WTC11 (cell line): ENCODE results near the gene ZNF566. TPM values are rescaled to one million over a fixed set of nuclear protein-coding genes. Genes with fewer than 3 reads are reported as not detected.

Experiments used
- ATAC-seq: fragments of 200-7000 bp; cut with Tn5 transposase; 2 replicates; pipeline ENCODE4 v1.10.0; 2021; ENCODE audit warnings: mild to moderate bottlenecking, moderate library complexity
- CTCF ChIA-PET: fragments of 300-600 bp; sonication (Branson Sonifier 250); formaldehyde crosslinking; loops from one replicate; lab custom pipeline; 2021; ENCODE audit warnings: antibody characterized with exemption; lab: Charles Lee
- POLR2A ChIA-PET: fragments of 350-600 bp; sonication (Branson Sonifier 250); formaldehyde crosslinking; loops from one replicate; lab custom pipeline; 2021; ENCODE audit warnings: antibody characterized with exemption; lab: Charles Lee
- DNase-seq: peaks from one replicate; pipeline ENCODE4 v3.0.0; 2021; ENCODE audit warnings: low spot score
- H3K27ac Mint-ChIP-seq: 2 replicates; pipeline ENCODE4 v1.8.0; 2021; ENCODE audit warnings: mixed read lengths
- H3K27me3 Mint-ChIP-seq: 2 replicates; pipeline ENCODE4 v1.8.0; 2021; ENCODE audit warnings: low read depth, mild to moderate bottlenecking, moderate library complexity, mixed read lengths
- H3K36me3 Mint-ChIP-seq: 2 replicates; pipeline ENCODE4 v1.8.0; 2021; ENCODE audit warnings: mixed read lengths
- H3K4me1 Mint-ChIP-seq: 2 replicates; pipeline ENCODE4 v1.8.0; 2022; ENCODE audit warnings: mixed read lengths
- H3K4me3 Mint-ChIP-seq: 2 replicates; pipeline ENCODE4 v1.8.0; 2021; ENCODE audit warnings: mild to moderate bottlenecking, moderate library complexity, mixed read lengths
- H3K9me3 Mint-ChIP-seq: 2 replicates; pipeline ENCODE4 v1.8.0; 2021; ENCODE audit warnings: mixed read lengths
- ELF4 ChIP-seq: sonication (generic); formaldehyde crosslinking; IDR thresholded peaks from 2 replicates; pipeline ENCODE4 v1.8.1; 2022; ENCODE audit warnings: low read depth, mild to moderate bottlenecking, moderate library complexity, missing genetic modification reagents
- GTF2I ChIP-seq: fragments of 250-450 bp; sonication (Bioruptor Pico); conservative IDR thresholded peaks from 2 replicates; pipeline ENCODE4 v1.4.0; 2021; ENCODE audit warnings: mild to moderate bottlenecking
- JAZF1 ChIP-seq: fragments of 250-450 bp; sonication (Bioruptor Pico); IDR thresholded peaks from 2 replicates; pipeline ENCODE4 v1.9.0; 2021; ENCODE audit warnings: moderate library complexity, mild to moderate bottlenecking, inconsistent platforms
- KAT7 ChIP-seq: sonication (generic); formaldehyde crosslinking; IDR thresholded peaks from 2 replicates; pipeline ENCODE4 v1.8.1; 2023; ENCODE audit warnings: missing genetic modification reagents, mild to moderate bottlenecking, borderline replicate concordance
- MYBL2 ChIP-seq: sonication (generic); formaldehyde crosslinking; IDR thresholded peaks from 2 replicates; pipeline ENCODE4 v1.8.1; 2023; ENCODE audit warnings: mild to moderate bottlenecking, moderate library complexity, missing genetic modification reagents
- RORB ChIP-seq: fragments of 250-450 bp; sonication (Bioruptor Pico); IDR thresholded peaks from 2 replicates; pipeline ENCODE4 v1.9.0; 2021; ENCODE audit warnings: mild to moderate bottlenecking
- TCF7 ChIP-seq: sonication (generic); formaldehyde crosslinking; IDR thresholded peaks from 2 replicates; pipeline ENCODE4 v1.8.0; 2022; ENCODE audit warnings: mild to moderate bottlenecking, low read depth, missing genetic modification reagents, moderate library complexity
- TEAD4 ChIP-seq: sonication (generic); formaldehyde crosslinking; IDR thresholded peaks from 2 replicates; pipeline ENCODE4 v1.8.0; 2022; ENCODE audit warnings: mild to moderate bottlenecking, missing genetic modification reagents
- ZNF263 ChIP-seq: sonication (generic); formaldehyde crosslinking; IDR thresholded peaks from 2 replicates; pipeline ENCODE4 v1.8.1; 2022; ENCODE audit warnings: low read depth, mild to moderate bottlenecking, moderate library complexity, missing genetic modification reagents
- ZNF671 ChIP-seq: fragments of 250-450 bp; sonication (Bioruptor Pico); IDR thresholded peaks from 2 replicates; pipeline ENCODE4 v1.8.0; 2021; ENCODE audit warnings: mild to moderate bottlenecking
- total RNA-seq: library from RNA; stranded (reverse); gene quantifications from 3 replicates; pipeline ENCODE4 v1.2.3, GENCODE V29; 2021
- TF ChIP-seq, protein P1 (sequence below): sonication (generic); formaldehyde crosslinking; conservative IDR thresholded peaks from 2 replicates; pipeline ENCODE4 v1.8.1; 2023; ENCODE audit warnings: mild to moderate bottlenecking, low read depth, missing genetic modification reagents, moderate library complexity
- TF ChIP-seq, protein P2 (sequence below): fragments of 250-450 bp; sonication (Bioruptor Pico); conservative IDR thresholded peaks from 2 replicates; pipeline ENCODE4 v1.9.0; 2021; ENCODE audit warnings: mild to moderate bottlenecking
- TF ChIP-seq, protein P3 (sequence below): sonication (generic); formaldehyde crosslinking; conservative IDR thresholded peaks from 2 replicates; pipeline ENCODE4 v1.8.1; 2022; ENCODE audit warnings: mild to moderate bottlenecking, missing genetic modification reagents
- TF ChIP-seq, protein P4 (sequence below): sonication (generic); formaldehyde crosslinking; IDR thresholded peaks from 2 replicates; pipeline ENCODE4 v1.8.0; 2023; ENCODE audit warnings: missing genetic modification reagents, mild to moderate bottlenecking, borderline replicate concordance
- TF ChIP-seq, protein P5 (sequence below): sonication (generic); formaldehyde crosslinking; IDR thresholded peaks from 2 replicates; pipeline ENCODE4 v1.8.1; 2022; ENCODE audit warnings: mild to moderate bottlenecking, missing genetic modification reagents, moderate library complexity, borderline replicate concordance
- TF ChIP-seq, protein P6 (sequence below): sonication (generic); formaldehyde crosslinking; IDR thresholded peaks from 2 replicates; pipeline ENCODE4 v1.8.1; 2023; ENCODE audit warnings: mild to moderate bottlenecking, missing genetic modification reagents, borderline replicate concordance
- TF ChIP-seq, protein P7 (sequence below): sonication (generic); formaldehyde crosslinking; IDR thresholded peaks from 2 replicates; pipeline ENCODE4 v1.8.0; 2022; ENCODE audit warnings: mild to moderate bottlenecking, missing genetic modification reagents
- TF ChIP-seq, protein P8 (sequence below): fragments of 250-450 bp; sonication (Bioruptor Pico); IDR thresholded peaks from 2 replicates; pipeline ENCODE4 v1.8.0; 2021; ENCODE audit warnings: mild to moderate bottlenecking

Gene ZNF566
- total RNA-seq, 1 experiment from 2014 or later = 10.5 TPM

DNA sequence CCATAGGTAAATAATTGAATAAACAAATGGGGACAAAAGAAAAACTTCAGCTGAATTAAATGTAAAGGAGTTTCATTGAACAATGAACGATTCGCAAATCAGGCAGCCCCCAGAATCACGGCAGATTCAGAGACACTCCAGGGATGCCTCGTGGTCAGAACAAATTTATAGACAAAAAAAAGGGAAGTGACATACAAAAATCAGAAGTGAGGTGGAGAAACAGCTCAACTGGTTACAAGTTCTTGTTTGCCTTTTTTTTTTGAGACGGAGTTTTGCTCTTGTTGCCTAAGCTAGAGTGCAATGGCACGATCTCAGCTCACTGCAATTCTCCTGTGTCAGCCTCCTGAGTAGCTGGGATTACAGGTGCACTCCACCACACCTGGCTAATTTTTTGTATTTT is 5.7 kb downstream of the ZNF566 start (continued):
- TF ChIP-seq, protein P1, sequence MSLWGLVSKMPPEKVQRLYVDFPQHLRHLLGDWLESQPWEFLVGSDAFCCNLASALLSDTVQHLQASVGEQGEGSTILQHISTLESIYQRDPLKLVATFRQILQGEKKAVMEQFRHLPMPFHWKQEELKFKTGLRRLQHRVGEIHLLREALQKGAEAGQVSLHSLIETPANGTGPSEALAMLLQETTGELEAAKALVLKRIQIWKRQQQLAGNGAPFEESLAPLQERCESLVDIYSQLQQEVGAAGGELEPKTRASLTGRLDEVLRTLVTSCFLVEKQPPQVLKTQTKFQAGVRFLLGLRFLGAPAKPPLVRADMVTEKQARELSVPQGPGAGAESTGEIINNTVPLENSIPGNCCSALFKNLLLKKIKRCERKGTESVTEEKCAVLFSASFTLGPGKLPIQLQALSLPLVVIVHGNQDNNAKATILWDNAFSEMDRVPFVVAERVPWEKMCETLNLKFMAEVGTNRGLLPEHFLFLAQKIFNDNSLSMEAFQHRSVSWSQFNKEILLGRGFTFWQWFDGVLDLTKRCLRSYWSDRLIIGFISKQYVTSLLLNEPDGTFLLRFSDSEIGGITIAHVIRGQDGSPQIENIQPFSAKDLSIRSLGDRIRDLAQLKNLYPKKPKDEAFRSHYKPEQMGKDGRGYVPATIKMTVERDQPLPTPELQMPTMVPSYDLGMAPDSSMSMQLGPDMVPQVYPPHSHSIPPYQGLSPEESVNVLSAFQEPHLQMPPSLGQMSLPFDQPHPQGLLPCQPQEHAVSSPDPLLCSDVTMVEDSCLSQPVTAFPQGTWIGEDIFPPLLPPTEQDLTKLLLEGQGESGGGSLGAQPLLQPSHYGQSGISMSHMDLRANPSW = no peak
- TF ChIP-seq RORB = no peak
- TF ChIP-seq, protein P2, sequence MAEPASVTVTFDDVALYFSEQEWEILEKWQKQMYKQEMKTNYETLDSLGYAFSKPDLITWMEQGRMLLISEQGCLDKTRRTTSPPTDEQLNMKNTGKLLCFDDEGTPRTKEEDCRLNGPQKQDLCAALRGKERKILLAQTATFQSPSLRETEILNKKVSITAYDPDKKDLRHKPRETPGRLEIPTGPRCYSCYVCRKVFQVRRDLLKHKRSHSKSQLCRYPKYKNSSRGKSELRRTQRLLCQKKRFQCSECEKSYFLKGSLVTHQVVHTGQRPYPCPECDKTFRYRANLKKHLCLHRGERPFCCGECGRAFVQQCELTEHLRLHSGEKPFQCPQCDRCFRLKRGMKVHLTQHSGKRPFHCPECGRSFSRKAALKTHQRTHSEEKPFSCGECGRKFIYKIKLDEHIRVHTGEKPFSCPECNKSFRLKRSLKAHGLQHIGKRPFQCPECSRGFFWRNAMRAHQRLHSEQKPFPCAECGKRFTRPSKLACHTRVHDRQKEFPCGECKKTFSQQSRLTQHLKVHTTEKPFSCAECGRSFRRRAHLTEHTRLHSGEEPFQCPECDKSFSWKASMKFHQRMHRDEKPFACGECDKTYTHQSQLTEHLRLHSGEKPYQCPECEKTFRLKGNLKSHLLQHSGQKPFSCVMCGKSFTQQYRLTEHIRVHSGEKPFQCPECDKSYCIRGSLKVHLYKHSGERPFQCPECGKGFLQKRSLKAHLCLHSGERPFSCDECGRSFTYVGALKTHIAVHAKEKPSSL = no peak

DNA sequence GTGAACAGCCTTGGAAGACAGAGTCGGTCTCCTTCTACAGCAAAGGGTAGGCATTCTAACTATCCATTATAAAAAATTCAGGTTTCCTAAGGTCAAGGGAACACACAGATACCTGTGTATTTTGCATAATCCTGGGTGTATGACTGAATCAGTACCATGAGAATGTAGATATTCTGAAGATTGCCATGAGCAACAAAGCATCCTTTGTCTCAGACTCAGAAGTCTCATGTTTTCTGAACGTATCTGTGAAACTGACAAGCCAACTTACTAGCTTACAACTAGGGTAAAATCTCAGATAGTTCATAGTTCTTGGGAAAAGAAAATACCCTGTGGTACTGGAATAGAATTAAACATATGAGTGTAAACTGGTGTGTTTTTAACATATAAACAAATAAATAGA is 6.5 kb downstream of the ZNF566 start:
- no peaks in the 10 kb centered on the region for H3K27me3 Mint-ChIP-seq
- ChIA-PET POLR2A (no interaction called here), CTCF (no interaction called here)
- H3K4me1 Mint-ChIP-seq = peaks cover under 1% of the 10 kb centered on the region
- DNase-seq (no peak), ATAC-seq (no peak)
- H3K4me3 Mint-ChIP-seq = no peak overlapping the region
- H3K36me3 Mint-ChIP-seq = peaks cover 4% of the 10 kb centered on the region
- peaks cover 7% of the 10 kb centered on the region for H3K9me3 Mint-ChIP-seq
- no peak overlapping the region for H3K27ac Mint-ChIP-seq
- TF ChIP-seq RORB = no peak
- TF ChIP-seq, protein P3, sequence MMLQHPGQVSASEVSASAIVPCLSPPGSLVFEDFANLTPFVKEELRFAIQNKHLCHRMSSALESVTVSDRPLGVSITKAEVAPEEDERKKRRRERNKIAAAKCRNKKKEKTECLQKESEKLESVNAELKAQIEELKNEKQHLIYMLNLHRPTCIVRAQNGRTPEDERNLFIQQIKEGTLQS = no peak
- TF ChIP-seq, protein P4, sequence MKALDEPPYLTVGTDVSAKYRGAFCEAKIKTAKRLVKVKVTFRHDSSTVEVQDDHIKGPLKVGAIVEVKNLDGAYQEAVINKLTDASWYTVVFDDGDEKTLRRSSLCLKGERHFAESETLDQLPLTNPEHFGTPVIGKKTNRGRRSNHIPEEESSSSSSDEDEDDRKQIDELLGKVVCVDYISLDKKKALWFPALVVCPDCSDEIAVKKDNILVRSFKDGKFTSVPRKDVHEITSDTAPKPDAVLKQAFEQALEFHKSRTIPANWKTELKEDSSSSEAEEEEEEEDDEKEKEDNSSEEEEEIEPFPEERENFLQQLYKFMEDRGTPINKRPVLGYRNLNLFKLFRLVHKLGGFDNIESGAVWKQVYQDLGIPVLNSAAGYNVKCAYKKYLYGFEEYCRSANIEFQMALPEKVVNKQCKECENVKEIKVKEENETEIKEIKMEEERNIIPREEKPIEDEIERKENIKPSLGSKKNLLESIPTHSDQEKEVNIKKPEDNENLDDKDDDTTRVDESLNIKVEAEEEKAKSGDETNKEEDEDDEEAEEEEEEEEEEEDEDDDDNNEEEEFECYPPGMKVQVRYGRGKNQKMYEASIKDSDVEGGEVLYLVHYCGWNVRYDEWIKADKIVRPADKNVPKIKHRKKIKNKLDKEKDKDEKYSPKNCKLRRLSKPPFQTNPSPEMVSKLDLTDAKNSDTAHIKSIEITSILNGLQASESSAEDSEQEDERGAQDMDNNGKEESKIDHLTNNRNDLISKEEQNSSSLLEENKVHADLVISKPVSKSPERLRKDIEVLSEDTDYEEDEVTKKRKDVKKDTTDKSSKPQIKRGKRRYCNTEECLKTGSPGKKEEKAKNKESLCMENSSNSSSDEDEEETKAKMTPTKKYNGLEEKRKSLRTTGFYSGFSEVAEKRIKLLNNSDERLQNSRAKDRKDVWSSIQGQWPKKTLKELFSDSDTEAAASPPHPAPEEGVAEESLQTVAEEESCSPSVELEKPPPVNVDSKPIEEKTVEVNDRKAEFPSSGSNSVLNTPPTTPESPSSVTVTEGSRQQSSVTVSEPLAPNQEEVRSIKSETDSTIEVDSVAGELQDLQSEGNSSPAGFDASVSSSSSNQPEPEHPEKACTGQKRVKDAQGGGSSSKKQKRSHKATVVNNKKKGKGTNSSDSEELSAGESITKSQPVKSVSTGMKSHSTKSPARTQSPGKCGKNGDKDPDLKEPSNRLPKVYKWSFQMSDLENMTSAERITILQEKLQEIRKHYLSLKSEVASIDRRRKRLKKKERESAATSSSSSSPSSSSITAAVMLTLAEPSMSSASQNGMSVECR (CRISPR knock-in tag) = no peak
- no peak for TF ChIP-seq ELF4 (CRISPR knock-in tag)
- TF ChIP-seq JAZF1 = no peak
- TF ChIP-seq, protein P5, sequence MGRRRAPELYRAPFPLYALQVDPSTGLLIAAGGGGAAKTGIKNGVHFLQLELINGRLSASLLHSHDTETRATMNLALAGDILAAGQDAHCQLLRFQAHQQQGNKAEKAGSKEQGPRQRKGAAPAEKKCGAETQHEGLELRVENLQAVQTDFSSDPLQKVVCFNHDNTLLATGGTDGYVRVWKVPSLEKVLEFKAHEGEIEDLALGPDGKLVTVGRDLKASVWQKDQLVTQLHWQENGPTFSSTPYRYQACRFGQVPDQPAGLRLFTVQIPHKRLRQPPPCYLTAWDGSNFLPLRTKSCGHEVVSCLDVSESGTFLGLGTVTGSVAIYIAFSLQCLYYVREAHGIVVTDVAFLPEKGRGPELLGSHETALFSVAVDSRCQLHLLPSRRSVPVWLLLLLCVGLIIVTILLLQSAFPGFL (CRISPR knock-in tag) = no peak
- TF ChIP-seq ZNF671 (CRISPR knock-in tag) = no peak
- TF ChIP-seq KAT7 (CRISPR knock-in tag) = no peak
- TF ChIP-seq, protein P6, sequence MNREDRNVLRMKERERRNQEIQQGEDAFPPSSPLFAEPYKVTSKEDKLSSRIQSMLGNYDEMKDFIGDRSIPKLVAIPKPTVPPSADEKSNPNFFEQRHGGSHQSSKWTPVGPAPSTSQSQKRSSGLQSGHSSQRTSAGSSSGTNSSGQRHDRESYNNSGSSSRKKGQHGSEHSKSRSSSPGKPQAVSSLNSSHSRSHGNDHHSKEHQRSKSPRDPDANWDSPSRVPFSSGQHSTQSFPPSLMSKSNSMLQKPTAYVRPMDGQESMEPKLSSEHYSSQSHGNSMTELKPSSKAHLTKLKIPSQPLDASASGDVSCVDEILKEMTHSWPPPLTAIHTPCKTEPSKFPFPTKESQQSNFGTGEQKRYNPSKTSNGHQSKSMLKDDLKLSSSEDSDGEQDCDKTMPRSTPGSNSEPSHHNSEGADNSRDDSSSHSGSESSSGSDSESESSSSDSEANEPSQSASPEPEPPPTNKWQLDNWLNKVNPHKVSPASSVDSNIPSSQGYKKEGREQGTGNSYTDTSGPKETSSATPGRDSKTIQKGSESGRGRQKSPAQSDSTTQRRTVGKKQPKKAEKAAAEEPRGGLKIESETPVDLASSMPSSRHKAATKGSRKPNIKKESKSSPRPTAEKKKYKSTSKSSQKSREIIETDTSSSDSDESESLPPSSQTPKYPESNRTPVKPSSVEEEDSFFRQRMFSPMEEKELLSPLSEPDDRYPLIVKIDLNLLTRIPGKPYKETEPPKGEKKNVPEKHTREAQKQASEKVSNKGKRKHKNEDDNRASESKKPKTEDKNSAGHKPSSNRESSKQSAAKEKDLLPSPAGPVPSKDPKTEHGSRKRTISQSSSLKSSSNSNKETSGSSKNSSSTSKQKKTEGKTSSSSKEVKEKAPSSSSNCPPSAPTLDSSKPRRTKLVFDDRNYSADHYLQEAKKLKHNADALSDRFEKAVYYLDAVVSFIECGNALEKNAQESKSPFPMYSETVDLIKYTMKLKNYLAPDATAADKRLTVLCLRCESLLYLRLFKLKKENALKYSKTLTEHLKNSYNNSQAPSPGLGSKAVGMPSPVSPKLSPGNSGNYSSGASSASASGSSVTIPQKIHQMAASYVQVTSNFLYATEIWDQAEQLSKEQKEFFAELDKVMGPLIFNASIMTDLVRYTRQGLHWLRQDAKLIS (CRISPR knock-in tag) = no peak
- TF ChIP-seq TCF7 (CRISPR knock-in tag) = no peak
- TF ChIP-seq TEAD4 = no peak
- TF ChIP-seq, protein P7, sequence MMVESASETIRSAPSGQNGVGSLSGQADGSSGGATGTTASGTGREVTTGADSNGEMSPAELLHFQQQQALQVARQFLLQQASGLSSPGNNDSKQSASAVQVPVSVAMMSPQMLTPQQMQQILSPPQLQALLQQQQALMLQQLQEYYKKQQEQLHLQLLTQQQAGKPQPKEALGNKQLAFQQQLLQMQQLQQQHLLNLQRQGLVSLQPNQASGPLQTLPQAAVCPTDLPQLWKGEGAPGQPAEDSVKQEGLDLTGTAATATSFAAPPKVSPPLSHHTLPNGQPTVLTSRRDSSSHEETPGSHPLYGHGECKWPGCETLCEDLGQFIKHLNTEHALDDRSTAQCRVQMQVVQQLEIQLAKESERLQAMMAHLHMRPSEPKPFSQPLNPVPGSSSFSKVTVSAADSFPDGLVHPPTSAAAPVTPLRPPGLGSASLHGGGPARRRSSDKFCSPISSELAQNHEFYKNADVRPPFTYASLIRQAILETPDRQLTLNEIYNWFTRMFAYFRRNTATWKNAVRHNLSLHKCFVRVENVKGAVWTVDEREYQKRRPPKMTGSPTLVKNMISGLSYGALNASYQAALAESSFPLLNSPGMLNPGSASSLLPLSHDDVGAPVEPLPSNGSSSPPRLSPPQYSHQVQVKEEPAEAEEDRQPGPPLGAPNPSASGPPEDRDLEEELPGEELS (CRISPR knock-in tag) = no peak
- TF ChIP-seq GTF2I (CRISPR knock-in tag) = no peak
- no peak for TF ChIP-seq ZNF263
- no peak for TF ChIP-seq MYBL2 (CRISPR knock-in tag)
- TF ChIP-seq, protein P8, sequence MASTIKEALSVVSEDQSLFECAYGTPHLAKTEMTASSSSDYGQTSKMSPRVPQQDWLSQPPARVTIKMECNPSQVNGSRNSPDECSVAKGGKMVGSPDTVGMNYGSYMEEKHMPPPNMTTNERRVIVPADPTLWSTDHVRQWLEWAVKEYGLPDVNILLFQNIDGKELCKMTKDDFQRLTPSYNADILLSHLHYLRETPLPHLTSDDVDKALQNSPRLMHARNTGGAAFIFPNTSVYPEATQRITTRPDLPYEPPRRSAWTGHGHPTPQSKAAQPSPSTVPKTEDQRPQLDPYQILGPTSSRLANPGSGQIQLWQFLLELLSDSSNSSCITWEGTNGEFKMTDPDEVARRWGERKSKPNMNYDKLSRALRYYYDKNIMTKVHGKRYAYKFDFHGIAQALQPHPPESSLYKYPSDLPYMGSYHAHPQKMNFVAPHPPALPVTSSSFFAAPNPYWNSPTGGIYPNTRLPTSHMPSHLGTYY (CRISPR knock-in tag) = no peak
